GM20000 (cell line): Measurements from ENCODE around the gene PPP1CC.
"Not testable (repeated sequence)": the region's sequence is repeated elsewhere in the genome, so short reads cannot be mapped to it uniquely, and the experiment has no call there.

Experiments used
- DNase-seq: peaks from one replicate; pipeline ENCODE4 v3.0.0; 2012; ENCODE audit warnings: low spot score
- CTCF ChIP-seq: IDR thresholded peaks from 2 replicates; pipeline ENCODE4 v1.5.1; 2012; ENCODE audit warnings: mild to moderate bottlenecking, control low read depth; ENCODE audit errors: extremely low read depth, missing control alignments

The PPP1CC gene

GRCh38 chr12:110743571-110744093 is 941 bp upstream of the PPP1CC start:
- TF ChIP-seq CTCF = no peak
- no peak for DNase-seq

GRCh38 chr12:110742096-110742717 is 484 bp downstream of the PPP1CC start:
- no peak for DNase-seq
- no peak for TF ChIP-seq CTCF

GRCh38 chr12:110741341-110742095 is 1.2 kb downstream of the PPP1CC start:
- peak; percentile 38 for DNase-seq
- no peak for TF ChIP-seq CTCF

GRCh38 chr12:110739894-110740293 is 2.8 kb downstream of the PPP1CC start:
- TF ChIP-seq CTCF = no peak
- DNase-seq = peak; percentile 46

- no peak for TF ChIP-seq CTCF
Observed at GRCh38 chr12:110739488-110739887, 3.2 kb downstream of the PPP1CC start.

GRCh38 chr12:110737532-110737931 is 5.2 kb downstream of the PPP1CC start:
- no peak for TF ChIP-seq CTCF
- no peak for DNase-seq

More at GRCh38 chr12:110739488-110739887, 3.2 kb downstream of the PPP1CC start:
- DNase-seq = no peak

GRCh38 chr12:110737016-110737415 is 5.7 kb downstream of the PPP1CC start:
- DNase-seq = not testable (repeated sequence)
